PC-9 (cell line): Measurements from ENCODE around the gene PEX11A.

Experiments
- EZH2 ChIP-seq: fragments of 200-600 bp; sonication (generic); IDR thresholded peaks from 2 replicates; pipeline ENCODE4 v1.8.0; 2017; ENCODE audit warnings: antibody characterized with exemption, low read depth
- TF ChIP-seq, protein P1 (sequence below): fragments of 200-600 bp; sonication (generic); conservative IDR thresholded peaks from 2 replicates; pipeline ENCODE4 v1.6.1; 2017; ENCODE audit warnings: mixed run types, antibody characterized with exemption, mild to moderate bottlenecking, moderate library complexity

DNA sequence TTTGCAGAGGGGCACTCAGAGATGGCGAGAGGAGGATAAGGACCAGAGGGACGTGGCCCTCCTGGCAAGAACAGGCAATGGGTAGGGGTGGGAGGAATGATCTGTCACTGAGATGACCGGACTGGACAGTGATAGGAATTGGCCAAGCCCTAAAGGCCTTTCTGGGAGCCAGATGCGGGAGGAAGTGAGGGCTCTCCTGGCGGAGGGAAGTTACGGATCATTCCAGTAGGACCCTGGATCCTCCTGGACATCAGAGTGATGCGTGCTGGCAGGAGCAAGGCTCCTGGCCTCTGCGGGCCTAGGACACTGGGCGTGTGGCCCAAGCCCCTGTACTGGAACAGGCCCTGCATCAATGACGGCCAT, 58.7 kb downstream of the PEX11A start:
- TF ChIP-seq, protein P1, sequence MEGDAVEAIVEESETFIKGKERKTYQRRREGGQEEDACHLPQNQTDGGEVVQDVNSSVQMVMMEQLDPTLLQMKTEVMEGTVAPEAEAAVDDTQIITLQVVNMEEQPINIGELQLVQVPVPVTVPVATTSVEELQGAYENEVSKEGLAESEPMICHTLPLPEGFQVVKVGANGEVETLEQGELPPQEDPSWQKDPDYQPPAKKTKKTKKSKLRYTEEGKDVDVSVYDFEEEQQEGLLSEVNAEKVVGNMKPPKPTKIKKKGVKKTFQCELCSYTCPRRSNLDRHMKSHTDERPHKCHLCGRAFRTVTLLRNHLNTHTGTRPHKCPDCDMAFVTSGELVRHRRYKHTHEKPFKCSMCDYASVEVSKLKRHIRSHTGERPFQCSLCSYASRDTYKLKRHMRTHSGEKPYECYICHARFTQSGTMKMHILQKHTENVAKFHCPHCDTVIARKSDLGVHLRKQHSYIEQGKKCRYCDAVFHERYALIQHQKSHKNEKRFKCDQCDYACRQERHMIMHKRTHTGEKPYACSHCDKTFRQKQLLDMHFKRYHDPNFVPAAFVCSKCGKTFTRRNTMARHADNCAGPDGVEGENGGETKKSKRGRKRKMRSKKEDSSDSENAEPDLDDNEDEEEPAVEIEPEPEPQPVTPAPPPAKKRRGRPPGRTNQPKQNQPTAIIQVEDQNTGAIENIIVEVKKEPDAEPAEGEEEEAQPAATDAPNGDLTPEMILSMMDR = no peak
- TF ChIP-seq EZH2 = no peak
